Measurements from ENCODE around the gene SIAH2. TPM values are rescaled to one million over a fixed set of nuclear protein-coding genes. Genes with fewer than 3 reads are reported as not detected.

The SIAH2 gene
- total RNA-seq, 5 donors from 2014 or later (not counting 1 experiment from before 2014, with no cell fraction given), result 24.5 to 40.3 (median 26.4) TPM

GRCh38 chr3:150699068-150699639 is 63.8 kb downstream of the SIAH2 start:
- H3K36me3 Mint-ChIP-seq, result no peaks in the 10 kb centered on the region
- H3K36me3 ChIP-seq (ENCODE audit: control insufficient read depth in 2 of 2, extremely low read depth in 1 of 2, insufficient read depth in 1 of 2, low read length in 1 of 2), result no peaks in the 10 kb centered on the region
- DNase-seq (no peak), ATAC-seq (replicated peaks in 1 of 4) (no peak)
- H3K27me3 Mint-ChIP-seq, result no peaks in the 10 kb centered on the region
- ChIA-PET POLR2A (no interaction called here), CTCF (no interaction called here)
- H3K4me3 ChIP-seq (ENCODE audit: control insufficient read depth in 1 of 2, extremely low read depth in 1 of 2, low read length in 1 of 2), result no peak overlapping the region
- no peak overlapping the region for H3K4me3 Mint-ChIP-seq
- no peak overlapping the region for H3K27ac ChIP-seq (ENCODE audit: low read length)
- no peaks in the 10 kb centered on the region for H3K9me3 ChIP-seq
- peaks cover 8 to 20% (median 10%) of the 10 kb centered on the region in 3 donors for H3K4me1 Mint-ChIP-seq
- H3K27ac Mint-ChIP-seq, result no peak overlapping the region
- no peaks in the 10 kb centered on the region for H3K9me3 Mint-ChIP-seq
- H3K27me3 ChIP-seq (replicated peaks in 1 of 2; ENCODE audit: control insufficient read depth in 2 of 2, extremely low read depth in 1 of 2, insufficient read depth in 2 of 2, low read length in 1 of 2), result no peaks in the 10 kb centered on the region
- no CpG with 5 or more reads among the region's 2 CpGs for WGBS (ENCODE audit: insufficient coverage)
- peaks cover 4 to 12% of the 10 kb centered on the region in 2 experiments for H3K4me1 ChIP-seq (ENCODE audit: control insufficient read depth in 1 of 2, extremely low read depth in 1 of 2, insufficient read depth in 2 of 2, low read length in 2 of 2)

GRCh38 chr3:150697646-150698045 is 65.3 kb downstream of the SIAH2 start:
- ATAC-seq (replicated peaks in 1 of 4) (no peak), DNase-seq (no peak)
- Mint-ChIP-seq H3K27ac (no peak overlapping the region), H3K27me3 (no peaks in the 10 kb centered on the region), H3K36me3 (no peaks in the 10 kb centered on the region), H3K9me3 (no peaks in the 10 kb centered on the region), H3K4me1 (peaks cover 3 to 7% (median 3%) of the 10 kb centered on the region in 3 donors), H3K4me3 (no peak overlapping the region)
- H3K27ac ChIP-seq (ENCODE audit: low read length), result no peak overlapping the region
- ChIA-PET CTCF (no interaction called here), POLR2A (no interaction called here)
- H3K9me3 ChIP-seq, result no peaks in the 10 kb centered on the region
- H3K4me3 ChIP-seq (ENCODE audit: control insufficient read depth in 1 of 2, extremely low read depth in 1 of 2, low read length in 1 of 2), result no peak overlapping the region
- no peaks in the 10 kb centered on the region for H3K27me3 ChIP-seq (replicated peaks in 1 of 2; ENCODE audit: control insufficient read depth in 2 of 2, extremely low read depth in 1 of 2, insufficient read depth in 2 of 2, low read length in 1 of 2)
- H3K4me1 ChIP-seq (ENCODE audit: control insufficient read depth in 1 of 2, extremely low read depth in 1 of 2, insufficient read depth in 2 of 2, low read length in 2 of 2), result peaks cover 3 to 4% of the 10 kb centered on the region in 2 experiments
- H3K36me3 ChIP-seq (ENCODE audit: control insufficient read depth in 2 of 2, extremely low read depth in 1 of 2, insufficient read depth in 1 of 2, low read length in 1 of 2), result no peaks in the 10 kb centered on the region

- no peak overlapping the region for H3K4me3 ChIP-seq (ENCODE audit: control insufficient read depth in 1 of 2, extremely low read depth in 1 of 2, low read length in 1 of 2)
- ATAC-seq (replicated peaks in 1 of 4) (no peak), DNase-seq (no peak)
- peaks cover 0 to 3% (median 0%) of the 10 kb centered on the region in 3 donors for H3K9me3 Mint-ChIP-seq
- no peak overlapping the region for H3K27ac ChIP-seq (ENCODE audit: low read length)
- H3K4me1 ChIP-seq (ENCODE audit: control insufficient read depth in 1 of 2, extremely low read depth in 1 of 2, insufficient read depth in 2 of 2, low read length in 2 of 2), result no peaks in the 10 kb centered on the region
- no peaks in the 10 kb centered on the region for H3K9me3 ChIP-seq
- no peak overlapping the region for H3K27ac Mint-ChIP-seq
- H3K4me3 Mint-ChIP-seq, result no peak overlapping the region
- ChIA-PET CTCF (no interaction called here), POLR2A (interaction anchor here in 1 of 2 donors (0.6 kb wide), 1 partner anchor 476 kb away, joined by 3 read pairs; no protein-coding TSS in a partner anchor)
- no peaks in the 10 kb centered on the region for H3K36me3 Mint-ChIP-seq
- H3K27me3 ChIP-seq (replicated peaks in 1 of 2; ENCODE audit: control insufficient read depth in 2 of 2, extremely low read depth in 1 of 2, insufficient read depth in 2 of 2, low read length in 1 of 2), result no peaks in the 10 kb centered on the region
- no peaks in the 10 kb centered on the region for H3K36me3 ChIP-seq (ENCODE audit: control insufficient read depth in 2 of 2, extremely low read depth in 1 of 2, insufficient read depth in 1 of 2, low read length in 1 of 2)
- H3K4me1 Mint-ChIP-seq, result no peaks in the 10 kb centered on the region
- no peaks in the 10 kb centered on the region for H3K27me3 Mint-ChIP-seq
- WGBS (ENCODE audit: insufficient coverage), result no CpG with 5 or more reads among the region's 2 CpGs
Observed at GRCh38 chr3:150691414-150692040, 71.4 kb downstream of the SIAH2 start.

Other genes with a start within 250 kb of the SIAH2 start
- gene SERP1, start 216.7 kb downstream of the SIAH2 start, total RNA-seq, result 100 to 1,000 TPM; 109 to 134 (median 123) TPM
- gene EIF2A, start 216.4 kb downstream of the SIAH2 start, total RNA-seq, result 100 to 1,000 TPM in 3 of 5 donors, 10 to 100 TPM in 2; 81.5 to 126 (median 100) TPM
- 10 to 100 TPM; 64.1 to 85.9 (median 70.3) TPM for gene SELENOT, start 159.8 kb downstream of the SIAH2 start, total RNA-seq
- under 1 TPM in 3 of 5 donors, not detected in 2; 0.26 to 0.39 (median 0.28) TPM for gene ERICH6, start 59.2 kb downstream of the SIAH2 start, total RNA-seq
- gene MINDY4B, start 142.3 kb upstream of the SIAH2 start, total RNA-seq, result not detected
- not detected for gene CLRN1, start 209.6 kb upstream of the SIAH2 start, total RNA-seq

All from T-cell (primary cell).